IMR-90 (cell line): ENCODE data around the gene FAT1. TPM values are rescaled to one million over a fixed set of nuclear protein-coding genes. Genes with fewer than 3 reads are reported as not detected.

ENCODE experiments used
- ATAC-seq: fragments of 200-7000 bp; cut with Tn5 transposase; 2 replicates; pipeline ENCODE4 v1.9.1; 2020; ENCODE audit warnings: low read depth, mild to moderate bottlenecking, moderate library complexity
- BruUV-seq: library from RNA; stranded (reverse); fragments of 400-500 nt; replicated peaks from 2 replicates; lab custom pipeline; 2021; lab: Mats Ljungman, UMichigan
- CTCF ChIA-PET: fragments of 300-600 bp; formaldehyde crosslinking; extraction: SDS; loops from one replicate; lab custom pipeline; 2021; ENCODE audit warnings: antibody characterized with exemption; lab: Yijun Ruan, JAX
- POLR2A ChIA-PET: fragments of 300-600 bp; sonication (Branson Sonifier 250); formaldehyde crosslinking; loops from one replicate; lab custom pipeline; 2022; ENCODE audit warnings: antibody characterized with exemption; ENCODE audit not compliant: unreplicated experiment; lab: Charles Lee
- DNase-seq: peaks from one replicate; pipeline ENCODE4 v3.0.0; 2013
- H2AFZ ChIP-seq: replicated peaks from 2 replicates; pipeline ENCODE3; 2013; ENCODE audit warnings: low read length, mild to moderate bottlenecking; ENCODE audit not compliant: poor library complexity
- H2AK5ac ChIP-seq: 2 replicates; pipeline ENCODE4 v1.6.1; 2013; ENCODE audit warnings: low read depth, low read length, inconsistent platforms
- H2AK9ac ChIP-seq: replicated peaks from 2 replicates; pipeline ENCODE3; 2013; ENCODE audit warnings: mild to moderate bottlenecking, low read depth, low read length, moderate library complexity; ENCODE audit not compliant: poor library complexity
- H2BK120ac ChIP-seq: 2 replicates; pipeline ENCODE4 v1.6.1; 2013; ENCODE audit warnings: low read depth, low read length, inconsistent platforms
- H2BK15ac ChIP-seq: 3 replicates; pipeline ENCODE4 v1.6.1; 2013; ENCODE audit warnings: low read depth, low read length, inconsistent platforms
- H2BK20ac ChIP-seq: 2 replicates; pipeline ENCODE4 v1.6.1; 2013; ENCODE audit warnings: low read depth, mild to moderate bottlenecking, inconsistent platforms, low read length, moderate library complexity
- H2BK5ac ChIP-seq: 2 replicates; pipeline ENCODE4 v1.6.1; 2013; ENCODE audit warnings: mild to moderate bottlenecking, low read depth, low read length, inconsistent platforms; ENCODE audit not compliant: poor library complexity, severe bottlenecking
- H3K14ac ChIP-seq: replicated peaks from 2 replicates; pipeline ENCODE4 v1.6.1; 2013; ENCODE audit warnings: low read depth, low read length, inconsistent platforms
- H3K18ac ChIP-seq: 2 replicates; pipeline ENCODE4 v1.6.1; 2013; ENCODE audit warnings: low read depth, low read length, control low read depth
- H3K23ac ChIP-seq: 2 replicates; pipeline ENCODE4 v1.6.1; 2013; ENCODE audit warnings: low read depth, low read length, inconsistent platforms
- H3K27ac ChIP-seq: 2 replicates; pipeline ENCODE4 v1.5.1; 2013; ENCODE audit warnings: mild to moderate bottlenecking, control low read depth, low read length; ENCODE audit not compliant: insufficient read depth
- H3K27me3 ChIP-seq: 2 replicates; pipeline ENCODE4 v1.6.1; 2013; ENCODE audit warnings: low read length; ENCODE audit not compliant: control insufficient read depth, insufficient read depth
- H3K36me3 ChIP-seq: 2 replicates; pipeline ENCODE4 v1.6.1; 2013; ENCODE audit warnings: low read length, mixed read lengths; ENCODE audit not compliant: control insufficient read depth, insufficient read depth
- H3K4ac ChIP-seq: 2 replicates; pipeline ENCODE4 v1.6.1; 2013; ENCODE audit warnings: low read depth, low read length, inconsistent platforms
- H3K4me1 ChIP-seq: 2 replicates; pipeline ENCODE4 v1.6.1; 2013; ENCODE audit warnings: low read length, mixed read lengths; ENCODE audit not compliant: control insufficient read depth, insufficient read depth
- H3K4me2 ChIP-seq: 2 replicates; pipeline ENCODE4 v1.6.1; 2013; ENCODE audit warnings: low read depth, mild to moderate bottlenecking, control low read depth, low read length, moderate library complexity
- H3K4me3 ChIP-seq: 2 replicates; pipeline ENCODE4 v1.5.1; 2013; ENCODE audit warnings: low read depth, mild to moderate bottlenecking, control low read depth, low read length, moderate library complexity; ENCODE audit not compliant: insufficient read depth
- H3K56ac ChIP-seq: 2 replicates; pipeline ENCODE4 v1.6.1; 2013; ENCODE audit warnings: low read length, inconsistent platforms; ENCODE audit not compliant: insufficient read depth; ENCODE audit errors: extremely low read depth
- H3K79me1 ChIP-seq, 2 experiments: 2 replicates each; pipeline ENCODE4 v1.6.1; 2013; ENCODE audit warnings: low read length in 2 of 2, inconsistent platforms in 1 of 2, low read depth in 1 of 2
- H3K9ac ChIP-seq: 2 replicates; pipeline ENCODE4 v1.6.1; 2013; ENCODE audit warnings: low read depth, low read length, control low read depth
- H3K9me1 ChIP-seq: 2 replicates; pipeline ENCODE4 v1.6.1; 2013; ENCODE audit warnings: low read length, inconsistent platforms; ENCODE audit not compliant: insufficient read depth
- H3K9me3 ChIP-seq: 2 replicates; pipeline ENCODE4 v1.6.1; 2013; ENCODE audit warnings: low read length; ENCODE audit not compliant: control insufficient read depth, insufficient read depth
- H4K20me1 ChIP-seq: 2 replicates; pipeline ENCODE4 v1.6.1; 2013; ENCODE audit warnings: low read length, inconsistent platforms; ENCODE audit not compliant: insufficient read depth
- H4K5ac ChIP-seq: 2 replicates; pipeline ENCODE4 v1.6.1; 2013; ENCODE audit warnings: mild to moderate bottlenecking, low read depth, low read length, control low read depth
- H4K8ac ChIP-seq, 2 experiments: 2 replicates each; pipeline ENCODE4 v1.6.1; 2013; ENCODE audit warnings: low read depth in 2 of 2, low read length in 2 of 2, control low read depth in 1 of 2, inconsistent platforms in 1 of 2
- H4K91ac ChIP-seq: 2 replicates; pipeline ENCODE4 v1.6.1; 2013; ENCODE audit warnings: low read depth, low read length, inconsistent platforms; ENCODE audit not compliant: insufficient read depth
- BHLHE40 ChIP-seq: fragments of 150-350 bp; IDR thresholded peaks from 2 replicates; pipeline ENCODE4 v1.6.1; 2016; ENCODE audit warnings: mild to moderate bottlenecking, low read depth, low read length
- CHD1 ChIP-seq: IDR thresholded peaks from 2 replicates; pipeline ENCODE4 v1.6.1; 2012; ENCODE audit warnings: low read depth, low read length, improper control_type of control experiment
- CTCF ChIP-seq: conservative IDR thresholded peaks from 2 replicates; pipeline ENCODE4 v1.5.1; 2012; ENCODE audit warnings: mild to moderate bottlenecking, low read depth, low read length, improper control_type of control experiment
- ELK1 ChIP-seq: fragments of 150-350 bp; IDR thresholded peaks from 2 replicates; pipeline ENCODE4 v1.6.1; 2016; ENCODE audit warnings: low read depth, mild to moderate bottlenecking, low read length, moderate library complexity, borderline replicate concordance
- FOS ChIP-seq: fragments of 150-350 bp; IDR thresholded peaks from 2 replicates; pipeline ENCODE4 v1.6.1; 2016; ENCODE audit warnings: low read depth, low read length
- MXI1 ChIP-seq: IDR thresholded peaks from 2 replicates; pipeline ENCODE4 v1.6.1; 2012; ENCODE audit warnings: low read depth, mild to moderate bottlenecking, low read length, moderate library complexity, borderline replicate concordance
- RAD21 ChIP-seq: IDR thresholded peaks from 2 replicates; pipeline ENCODE4 v1.6.1; 2012; ENCODE audit warnings: low read length, improper control_type of control experiment
- RCOR1 ChIP-seq: IDR thresholded peaks from 2 replicates; pipeline ENCODE4 v1.6.1; 2012; ENCODE audit warnings: mild to moderate bottlenecking, low read length, improper control_type of control experiment; ENCODE audit not compliant: insufficient replicate concordance
- WGBS, 2 experiments: methylation state at CpG; one replicate each; pipeline versions ENCODE4 v1.1.5 to v1.1.7; 2013; ENCODE audit warnings: missing lambda C conversion rate in 2 of 2; ENCODE audit not compliant: insufficient read length in 1 of 2; ENCODE audit errors: extremely low coverage in 2 of 2; 5-methylcytosine and 5-hydroxymethylcytosine counted together
- dilution Hi-C: fragments of 300-500 bp; cut with HindIII; formaldehyde crosslinking; loops from one replicate; pipeline ENCODE4 v1.14.3; 2018; ENCODE audit warnings: low sequenced_read_pairs; ENCODE audit not compliant: unreplicated experiment
- in situ Hi-C: fragments of 300-500 bp; cut with MboI; formaldehyde crosslinking; loops from 3 replicates; pipeline ENCODE4 v1.14.3; 2019; ENCODE audit warnings: low sequenced_read_pairs, inconsistent platforms, mixed read lengths
- intact Hi-C: fragments of 100-400 bp; cut with micrococcal nuclease; formaldehyde crosslinking; loops from 2 replicates; pipeline ENCODE4 v1.10.0; 2022
- polyA plus RNA-seq, 3 experiments: library from polyadenylated mRNA; depleted of rRNA; stranded (reverse); fragments of >200 nt; gene quantifications; 2 replicates each; pipeline ENCODE4 v1.2.3, GENCODE V29; 2012; ENCODE audit warnings: low replicate concordance in 1 of 3
- total RNA-seq: library from RNA; depleted of rRNA; stranded (reverse); fragments of >200 nt; gene quantifications from 2 replicates; pipeline ENCODE4 v1.2.3, GENCODE V29; 2012

The FAT1 gene
- total and polyA plus RNA-seq, 2 of the 4 experiments (the other 2 are of a cell fraction): 156 to 519 TPM

- DNase-seq (no peak), ATAC-seq (no peak)
- no peak overlapping the region for H3K18ac ChIP-seq
- H3K79me1 ChIP-seq: no peaks in the 10 kb centered on the region
- no peaks in the 10 kb centered on the region for H4K20me1 ChIP-seq
- H4K8ac ChIP-seq: no peak overlapping the region
- H3K27ac ChIP-seq: no peak overlapping the region
- H3K27me3 ChIP-seq: peaks cover under 1% of the 10 kb centered on the region; the same call in 1 of the 2 replicates
- ChIA-PET CTCF (interaction anchor here (0.6 kb wide), 1 partner anchor 778 kb away, joined by 3 read pairs; no protein-coding TSS in a partner anchor), POLR2A (no interaction called here)
- H3K4me3 ChIP-seq: no peak overlapping the region
- no peak overlapping the region for H2AK9ac ChIP-seq
- H2BK120ac ChIP-seq: no peak overlapping the region
- no peak overlapping the region for H2BK15ac ChIP-seq
- H3K23ac ChIP-seq: no peak overlapping the region
- WGBS, 2 experiments: no CpG with 5 or more reads among the region's 3 CpGs
- no peak overlapping the region for H2BK5ac ChIP-seq
- H2AK5ac ChIP-seq: no peak overlapping the region
- dilution Hi-C loops: no loop called here
- no peak overlapping the region for H2BK20ac ChIP-seq
- H3K56ac ChIP-seq: no peak overlapping the region
- TF ChIP-seq FOS (no peak), CTCF (no peak), RAD21 (no peak), RCOR1 (no peak), CHD1 (no peak), BHLHE40 (no peak), ELK1 (no peak), MXI1 (no peak)
- H3K4me1 ChIP-seq: peaks cover 2% of the 10 kb centered on the region; the same call in 1 of the 2 replicates
- no peaks in the 10 kb centered on the region for H3K36me3 ChIP-seq
- BruUV-seq: no TSS peak
- in situ Hi-C loops: no loop called here
- H4K5ac ChIP-seq: no peak overlapping the region
- no peak overlapping the region for H3K9ac ChIP-seq
- no peak overlapping the region for H4K91ac ChIP-seq
- H3K14ac ChIP-seq: no peak overlapping the region
- H2AFZ ChIP-seq: no peak overlapping the region
- H3K4me2 ChIP-seq: no peak overlapping the region
- intact Hi-C loops: no loop called here
- H3K9me3 ChIP-seq: 0 out of 2 replicates have a peak, but pooled peaks cover 3% of the 10 kb centered on the region
- no peak overlapping the region for H3K4ac ChIP-seq
- H3K9me1 ChIP-seq: peaks cover 5% of the 10 kb centered on the region; the same call in 1 of the 2 replicates
Measured at GRCh38 chr4:186560647-186561046, 163.0 kb downstream of the FAT1 start.
